K562 (cell line): Measurements from ENCODE around the gene EFHB. TPM values are rescaled to one million over a fixed set of nuclear protein-coding genes. Genes with fewer than 3 reads are reported as not detected.

ENCODE experiments used
- E2F4 ChIP-seq: sonication (generic); formaldehyde crosslinking; IDR thresholded peaks from 2 replicates; pipeline ENCODE4 v1.8.0; 2022; ENCODE audit warnings: mild to moderate bottlenecking, low read depth, missing genetic modification reagents
- ESRRB ChIP-seq: fragments of 250-450 bp; sonication (Bioruptor Pico); IDR thresholded peaks from 2 replicates; pipeline ENCODE4 v1.5.0; 2020; ENCODE audit warnings: mild to moderate bottlenecking, moderate library complexity, borderline replicate concordance
- GABPB2 ChIP-seq: fragments of 250-450 bp; sonication (Bioruptor Pico); conservative IDR thresholded peaks from 2 replicates; pipeline ENCODE4 v1.5.1; 2021; ENCODE audit warnings: mild to moderate bottlenecking
- HDAC1 ChIP-seq, 2 experiments: fragments of 450-650 bp; IDR thresholded peaks; 2 replicates each; pipeline ENCODE4 v1.6.1; 2016 to 2017; ENCODE audit warnings: inconsistent platforms in 1 of 2, mild to moderate bottlenecking in 1 of 2, moderate library complexity in 1 of 2
- HMGXB4 ChIP-seq: sonication (generic); formaldehyde crosslinking; IDR thresholded peaks from 2 replicates; pipeline ENCODE4 v1.8.1; 2023; ENCODE audit warnings: mild to moderate bottlenecking, missing genetic modification reagents
- MCM2 ChIP-seq: fragments of 450-650 bp; IDR thresholded peaks from 2 replicates; pipeline ENCODE4 v1.6.1; 2017; ENCODE audit warnings: low read depth, mild to moderate bottlenecking
- NKRF ChIP-seq: fragments of 450-650 bp; IDR thresholded peaks from 2 replicates; pipeline ENCODE4 v1.6.1; 2016; ENCODE audit warnings: borderline replicate concordance
- PHF21A ChIP-seq: fragments of 450-650 bp; IDR thresholded peaks from 2 replicates; pipeline ENCODE4 v1.6.1; 2017; ENCODE audit warnings: low read depth, borderline replicate concordance
- POLR2B ChIP-seq: fragments of 450-650 bp; IDR thresholded peaks from 2 replicates; pipeline ENCODE4 v1.6.1; 2018; ENCODE audit warnings: low read depth; ENCODE audit not compliant: partially characterized antibody
- POU5F1 ChIP-seq: fragments of 150-350 bp; IDR thresholded peaks from 2 replicates; pipeline ENCODE4 v1.6.1; 2014; ENCODE audit warnings: borderline replicate concordance, low read length, low read depth, mild to moderate bottlenecking; ENCODE audit not compliant: partially characterized antibody
- RAD21 ChIP-seq, 2 experiments: fragments of 250-450 bp in 1 of 2; fragments of 450-650 bp in 1 of 2; sonication (Bioruptor Pico) in 1 of 2; formaldehyde crosslinking in 1 of 2; IDR thresholded peaks in 1 of 2; conservative IDR thresholded peaks in 1 of 2; 2 replicates each; pipeline versions ENCODE4 v1.4.0 to v1.8.0; 2020 to 2022; ENCODE audit warnings: mild to moderate bottlenecking in 2 of 2, moderate library complexity in 1 of 2
- RFX7 ChIP-seq: fragments of 250-450 bp; sonication (Bioruptor Pico); IDR thresholded peaks from 2 replicates; pipeline ENCODE4 v1.5.1; 2021; ENCODE audit warnings: mild to moderate bottlenecking
- TCF15 ChIP-seq: fragments of 250-450 bp; sonication (Bioruptor Pico); IDR thresholded peaks from 2 replicates; pipeline ENCODE4 v1.8.0; 2022; ENCODE audit warnings: moderate library complexity, mild to moderate bottlenecking, inconsistent platforms
- TCFL5 ChIP-seq: fragments of 250-450 bp; sonication (Bioruptor Pico); conservative IDR thresholded peaks from 2 replicates; pipeline ENCODE4 v1.6.1; 2021; ENCODE audit warnings: mild to moderate bottlenecking, moderate library complexity, matching md5 sums
- TRIM28 ChIP-seq: fragments of 450-650 bp; IDR thresholded peaks from 2 replicates; pipeline ENCODE4 v1.6.1; 2017
- ZFP91 ChIP-seq: sonication (generic); formaldehyde crosslinking; IDR thresholded peaks from 2 replicates; pipeline ENCODE4 v1.8.0; 2022; ENCODE audit warnings: mild to moderate bottlenecking, missing genetic modification reagents
- ZNF592 ChIP-seq: fragments of 450-650 bp; IDR thresholded peaks from 2 replicates; pipeline ENCODE4 v1.6.1; 2017; ENCODE audit warnings: antibody characterized with exemption, mild to moderate bottlenecking
- polyA plus RNA-seq, 8 experiments: library from polyadenylated mRNA; depleted of rRNA in 4 of 8; stranded (reverse) in 5 of 8; unstranded in 3 of 8; fragments of >200 nt; fragmentation: Nextera tagmentation in 2 of 8; fragmentation: Illumina TruSeq in 1 of 8; extraction: Ambion mirVana in 2 of 8; extraction: Trizol in 1 of 8; gene quantifications; 2 replicates each; pipeline versions ENCODE4 v1.2.1 to v1.2.3, GENCODE V29; 2011 to 2014; ENCODE audit warnings: inconsistent platforms in 1 of 8, missing spikeins in 1 of 8
- total RNA-seq, 7 experiments: library from RNA; depleted of rRNA in 6 of 7; stranded (reverse); fragments of >200 nt in 6 of 7; fragmentation: Illumina TruSeq in 2 of 7; extraction: Trizol in 2 of 7; gene quantifications; 2 replicates each; pipeline versions ENCODE4 v1.2.1 to v1.2.3, GENCODE V29; 2011 to 2021; ENCODE audit warnings: low replicate concordance in 1 of 7

The EFHB gene
- total and polyA plus RNA-seq, 9 of the 15 experiments (the other 6 are each of a cell fraction or from before 2014, with no cell fraction given): 1.5 to 4.0 (median 1.8) TPM

GRCh38 chr3:19934098-19934566 is at the start of gene EFHB (continued):
- no peak for TF ChIP-seq ZNF592
- no peak for TF ChIP-seq TCFL5 (CRISPR knock-in tag)
- TF ChIP-seq MCM2: no peak
- no peak for TF ChIP-seq RAD21 (CRISPR knock-in tag; conservative IDR thresholded peaks at IDR 0.05 in 1 of 2, IDR thresholded peaks at IDR 0.05 in 1 of 2)
- TF ChIP-seq ZFP91 (CRISPR knock-in tag): no peak
- peak; percentile 56; the same call in 1 of the 2 replicates for TF ChIP-seq TRIM28
- no peak for TF ChIP-seq POU5F1
- TF ChIP-seq PHF21A: no peak
- no peak for TF ChIP-seq ESRRB (CRISPR knock-in tag)
- no peak for TF ChIP-seq GABPB2 (CRISPR knock-in tag)
- TF ChIP-seq NKRF: peak; percentile 78
- TF ChIP-seq E2F4 (CRISPR knock-in tag): no peak
- TF ChIP-seq HMGXB4 (CRISPR knock-in tag): no peak
- peak in 1 of 2 experiments; percentile 91; a peak in 3 of 4 replicates for TF ChIP-seq HDAC1 (IDR thresholded peaks at IDR 0.05)
- no peak for TF ChIP-seq TCF15 (CRISPR knock-in tag)
- TF ChIP-seq RFX7 (CRISPR knock-in tag): no peak
- TF ChIP-seq POLR2B: peak; percentile 52
